Thyroid gland (tissue), 4 donors: ENCODE results near the gene TBC1D2B.

Source experiments
- POLR2A ChIP-seq, 2 donors: fragments of 450-650 bp; IDR thresholded peaks; one replicate each; pipeline ENCODE4 v1.6.1; 2017; ENCODE audit warnings: antibody characterized with exemption in 2 of 2, mild to moderate bottlenecking in 2 of 2, moderate library complexity in 1 of 2
- TF ChIP-seq, protein P1 (sequence below), 6 experiments: fragments of 200-600 bp in 3 of 6; fragments of 450-650 bp in 3 of 6; sonication (generic) in 3 of 6; IDR thresholded peaks; one replicate each; pipeline ENCODE4 v1.5.1; 2016 to 2019; ENCODE audit warnings: antibody characterized with exemption in 6 of 6, mild to moderate bottlenecking in 2 of 6, inconsistent platforms in 1 of 6, moderate library complexity in 1 of 6

DNA sequence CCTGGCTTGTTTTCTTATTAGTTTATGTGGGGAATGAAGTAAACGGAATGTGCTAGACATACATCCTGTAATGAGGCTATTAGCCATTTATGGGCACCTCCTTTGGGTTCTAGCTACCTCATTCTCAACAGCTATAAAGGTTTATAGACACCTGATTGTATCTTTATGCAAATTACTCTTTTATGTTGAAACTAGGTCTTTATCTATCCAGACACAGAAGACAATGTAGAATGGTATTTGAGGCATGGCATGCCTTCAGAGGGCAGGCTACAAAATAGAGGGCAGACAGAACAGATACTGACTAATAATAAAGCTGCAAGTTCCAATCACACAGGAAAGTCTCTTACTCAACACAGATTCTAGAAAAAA lies 27.1 kb downstream of the TBC1D2B start:
- TF ChIP-seq, protein P1, sequence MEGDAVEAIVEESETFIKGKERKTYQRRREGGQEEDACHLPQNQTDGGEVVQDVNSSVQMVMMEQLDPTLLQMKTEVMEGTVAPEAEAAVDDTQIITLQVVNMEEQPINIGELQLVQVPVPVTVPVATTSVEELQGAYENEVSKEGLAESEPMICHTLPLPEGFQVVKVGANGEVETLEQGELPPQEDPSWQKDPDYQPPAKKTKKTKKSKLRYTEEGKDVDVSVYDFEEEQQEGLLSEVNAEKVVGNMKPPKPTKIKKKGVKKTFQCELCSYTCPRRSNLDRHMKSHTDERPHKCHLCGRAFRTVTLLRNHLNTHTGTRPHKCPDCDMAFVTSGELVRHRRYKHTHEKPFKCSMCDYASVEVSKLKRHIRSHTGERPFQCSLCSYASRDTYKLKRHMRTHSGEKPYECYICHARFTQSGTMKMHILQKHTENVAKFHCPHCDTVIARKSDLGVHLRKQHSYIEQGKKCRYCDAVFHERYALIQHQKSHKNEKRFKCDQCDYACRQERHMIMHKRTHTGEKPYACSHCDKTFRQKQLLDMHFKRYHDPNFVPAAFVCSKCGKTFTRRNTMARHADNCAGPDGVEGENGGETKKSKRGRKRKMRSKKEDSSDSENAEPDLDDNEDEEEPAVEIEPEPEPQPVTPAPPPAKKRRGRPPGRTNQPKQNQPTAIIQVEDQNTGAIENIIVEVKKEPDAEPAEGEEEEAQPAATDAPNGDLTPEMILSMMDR (IDR thresholded peaks at IDR 0.05) = no peak
- TF ChIP-seq POLR2A (IDR thresholded peaks at IDR 0.05) = no peak
